Glomerular visceral epithelial cell (primary cell): ENCODE data around the gene SEMA4F.
A peak's percentile ranks its signal among the peaks of the same experiment; 100 is the strongest.
"Not testable (repeated sequence)": the region's sequence is repeated elsewhere in the genome, so short reads cannot be mapped to it uniquely, and the experiment has no call there.

Source experiments
- DNase-seq: peaks from one replicate; pipeline ENCODE4 v3.0.0-alpha.2; 2016; ENCODE audit errors: extremely low spot score

SEMA4F gene, protein sequence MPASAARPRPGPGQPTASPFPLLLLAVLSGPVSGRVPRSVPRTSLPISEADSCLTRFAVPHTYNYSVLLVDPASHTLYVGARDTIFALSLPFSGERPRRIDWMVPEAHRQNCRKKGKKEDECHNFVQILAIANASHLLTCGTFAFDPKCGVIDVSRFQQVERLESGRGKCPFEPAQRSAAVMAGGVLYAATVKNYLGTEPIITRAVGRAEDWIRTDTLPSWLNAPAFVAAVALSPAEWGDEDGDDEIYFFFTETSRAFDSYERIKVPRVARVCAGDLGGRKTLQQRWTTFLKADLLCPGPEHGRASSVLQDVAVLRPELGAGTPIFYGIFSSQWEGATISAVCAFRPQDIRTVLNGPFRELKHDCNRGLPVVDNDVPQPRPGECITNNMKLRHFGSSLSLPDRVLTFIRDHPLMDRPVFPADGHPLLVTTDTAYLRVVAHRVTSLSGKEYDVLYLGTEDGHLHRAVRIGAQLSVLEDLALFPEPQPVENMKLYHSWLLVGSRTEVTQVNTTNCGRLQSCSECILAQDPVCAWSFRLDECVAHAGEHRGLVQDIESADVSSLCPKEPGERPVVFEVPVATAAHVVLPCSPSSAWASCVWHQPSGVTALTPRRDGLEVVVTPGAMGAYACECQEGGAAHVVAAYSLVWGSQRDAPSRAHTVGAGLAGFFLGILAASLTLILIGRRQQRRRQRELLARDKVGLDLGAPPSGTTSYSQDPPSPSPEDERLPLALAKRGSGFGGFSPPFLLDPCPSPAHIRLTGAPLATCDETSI

DNA sequence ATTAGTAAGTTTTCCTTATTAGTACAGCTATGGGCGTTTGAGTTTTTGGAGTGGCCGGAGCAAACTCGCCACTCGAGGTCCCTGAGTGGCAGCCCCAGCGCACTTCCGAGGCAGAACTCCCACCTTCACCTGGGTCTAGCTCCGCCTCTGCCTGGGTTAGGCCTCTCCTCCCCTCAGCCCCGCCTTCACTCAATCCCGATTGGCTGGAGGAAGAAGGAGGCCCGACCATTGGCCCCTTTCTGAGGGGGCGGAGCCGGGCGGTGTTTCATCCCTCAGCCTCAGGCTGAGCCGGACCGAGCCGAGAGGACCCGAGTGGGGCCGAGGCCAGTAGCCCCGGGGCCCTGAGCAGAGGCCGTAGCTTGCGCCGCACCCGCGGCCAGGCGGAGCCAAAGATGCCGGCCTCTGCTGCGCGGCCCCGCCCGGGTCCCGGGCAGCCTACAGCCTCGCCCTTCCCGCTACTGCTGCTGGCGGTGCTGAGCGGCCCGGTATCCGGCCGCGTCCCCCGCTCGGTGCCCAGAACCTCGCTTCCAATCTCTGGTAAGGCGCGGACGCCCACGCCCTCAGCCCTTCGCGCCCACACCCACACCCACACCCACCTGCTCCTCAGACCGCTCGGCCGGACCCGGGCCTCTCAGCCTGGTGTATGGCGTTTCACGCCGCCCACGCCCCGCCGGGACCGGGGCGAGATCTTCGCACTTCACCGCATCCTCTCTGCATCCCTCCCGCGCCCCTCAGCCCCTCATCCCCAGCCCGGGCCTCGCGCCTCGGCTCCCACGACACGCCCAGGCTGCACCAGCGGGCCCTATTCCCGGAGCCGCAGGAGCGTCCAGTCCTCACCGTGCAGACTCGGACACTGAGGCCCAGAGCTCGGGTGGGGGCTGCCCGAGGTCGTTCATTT lies at the start of gene SEMA4F:
TSS of gene SEMA4F (plus strand) at position 263 of the 898 bp plus-strand sequence. CDS start at position 393, 130 bp downstream.
- peak; percentile 97 for DNase-seq

DNA sequence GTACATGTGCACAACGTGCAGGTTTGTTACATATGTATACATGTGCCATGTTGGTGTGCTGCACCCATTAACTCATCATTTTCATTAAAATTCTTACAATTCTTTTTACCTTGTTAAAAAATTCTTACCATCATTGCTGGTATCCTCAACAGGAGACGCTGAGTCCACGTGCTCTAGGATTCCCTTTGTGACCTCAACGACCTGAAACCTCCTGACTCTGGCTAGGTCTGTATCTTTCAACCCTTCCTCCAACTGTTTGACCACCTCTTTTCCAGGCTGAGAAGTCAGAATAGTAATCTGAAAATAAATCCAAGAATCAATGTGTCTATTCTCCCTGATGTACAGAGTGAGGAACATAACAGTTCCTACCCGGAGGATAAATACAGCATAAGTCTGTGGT lies 47.1 kb upstream of the SEMA4F start:
- no peak for DNase-seq

DNA sequence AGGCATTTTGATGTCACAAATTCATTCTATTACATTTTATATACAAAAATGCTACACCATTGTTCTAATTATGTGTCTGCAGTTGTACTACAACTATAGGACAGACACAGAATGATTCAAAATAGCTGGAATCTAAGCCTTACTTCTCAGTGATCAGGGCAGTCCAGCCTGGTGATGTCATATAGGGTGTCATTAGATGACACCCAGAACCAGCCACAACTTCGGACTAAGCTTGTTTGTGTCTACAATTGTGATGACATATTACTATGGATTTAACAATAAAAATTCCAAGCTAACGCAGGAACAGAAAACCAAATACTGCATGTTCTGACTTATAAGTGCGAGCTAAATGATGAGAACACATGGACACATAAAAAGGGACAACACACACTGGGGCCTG lies 36.9 kb upstream of the SEMA4F start:
- DNase-seq: no peak

DNA sequence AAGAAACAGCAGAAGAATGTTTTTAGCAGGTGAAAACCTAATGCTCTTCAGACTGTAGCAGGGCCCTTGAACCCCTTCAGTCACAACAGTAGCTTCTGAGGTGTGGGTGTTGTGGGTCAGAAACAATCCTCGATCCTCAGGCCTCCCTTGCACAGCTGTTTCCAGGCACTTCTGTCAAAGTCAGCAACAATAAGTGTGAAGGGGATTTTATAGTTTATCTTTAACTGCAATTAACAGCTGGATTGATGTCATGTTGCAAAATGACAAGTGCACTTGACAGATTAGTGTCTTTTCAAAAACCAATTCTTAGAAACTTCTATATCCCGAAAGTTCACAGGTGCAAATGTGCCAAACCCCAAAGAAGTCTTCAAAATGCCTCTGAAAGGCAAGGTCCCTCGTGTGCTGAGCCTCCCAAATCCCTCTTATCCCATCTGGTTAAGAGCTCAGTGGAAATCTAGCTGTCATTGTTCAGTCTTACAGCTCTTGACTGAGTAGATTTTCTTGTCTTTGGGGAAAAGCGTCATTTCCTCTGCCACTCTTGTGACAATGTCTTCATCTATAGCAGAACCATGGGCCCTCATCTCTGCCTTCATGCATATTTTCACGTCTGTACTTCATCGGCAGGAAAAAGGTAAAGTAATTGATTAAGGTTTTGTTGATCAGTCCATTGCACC lies 35.5 kb upstream of the SEMA4F start:
- no peak for DNase-seq

DNA sequence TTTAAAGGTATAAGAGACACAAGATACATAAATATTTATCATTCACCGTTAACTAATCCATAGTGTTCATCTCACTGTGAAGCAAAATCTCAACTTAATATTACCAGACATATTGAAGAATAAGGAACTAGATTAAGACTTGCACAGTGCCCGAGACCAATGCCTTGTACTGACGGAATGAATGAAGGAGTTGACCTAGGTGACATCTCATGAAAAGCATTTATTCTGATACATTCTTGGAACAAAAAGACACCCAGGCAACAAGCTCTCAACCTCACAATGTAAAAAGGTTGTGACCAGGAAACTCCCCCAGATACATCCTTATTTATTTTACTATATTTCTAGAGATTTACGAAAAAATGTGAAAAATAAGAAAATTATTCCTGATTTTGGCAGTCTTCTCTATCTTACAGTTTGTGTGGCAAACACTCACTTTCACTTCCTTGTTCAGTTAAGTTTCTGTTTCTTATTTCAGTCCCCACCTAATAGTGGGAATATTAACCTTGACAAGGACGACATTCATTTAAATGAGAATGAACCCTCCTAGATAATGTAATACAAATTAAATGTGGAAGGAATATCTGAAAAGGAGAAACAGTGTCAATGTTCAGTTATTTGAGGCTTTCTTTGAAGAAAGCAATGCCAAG lies 34.3 kb upstream of the SEMA4F start:
- DNase-seq: no peak

DNA sequence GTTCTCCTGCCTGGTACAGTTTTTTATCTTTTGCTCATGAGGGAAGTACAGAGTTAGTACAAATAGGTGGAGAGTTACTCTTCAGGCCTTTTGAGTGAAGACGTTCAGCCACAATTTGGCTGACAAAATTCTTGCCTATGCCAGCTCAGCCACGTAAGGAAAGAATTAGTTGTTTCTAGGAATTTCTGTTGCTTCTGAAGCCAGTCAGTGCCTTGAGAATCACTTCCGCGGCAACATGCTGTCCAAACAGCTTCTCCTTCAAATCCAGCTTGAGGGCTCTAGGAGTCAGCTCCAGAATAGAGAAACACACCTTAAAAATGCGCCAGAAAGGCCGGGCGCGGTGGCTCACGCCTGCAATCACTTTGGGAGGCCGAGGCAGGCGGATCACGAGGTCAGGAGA lies 33.4 kb upstream of the SEMA4F start:
- DNase-seq: no peak

DNA sequence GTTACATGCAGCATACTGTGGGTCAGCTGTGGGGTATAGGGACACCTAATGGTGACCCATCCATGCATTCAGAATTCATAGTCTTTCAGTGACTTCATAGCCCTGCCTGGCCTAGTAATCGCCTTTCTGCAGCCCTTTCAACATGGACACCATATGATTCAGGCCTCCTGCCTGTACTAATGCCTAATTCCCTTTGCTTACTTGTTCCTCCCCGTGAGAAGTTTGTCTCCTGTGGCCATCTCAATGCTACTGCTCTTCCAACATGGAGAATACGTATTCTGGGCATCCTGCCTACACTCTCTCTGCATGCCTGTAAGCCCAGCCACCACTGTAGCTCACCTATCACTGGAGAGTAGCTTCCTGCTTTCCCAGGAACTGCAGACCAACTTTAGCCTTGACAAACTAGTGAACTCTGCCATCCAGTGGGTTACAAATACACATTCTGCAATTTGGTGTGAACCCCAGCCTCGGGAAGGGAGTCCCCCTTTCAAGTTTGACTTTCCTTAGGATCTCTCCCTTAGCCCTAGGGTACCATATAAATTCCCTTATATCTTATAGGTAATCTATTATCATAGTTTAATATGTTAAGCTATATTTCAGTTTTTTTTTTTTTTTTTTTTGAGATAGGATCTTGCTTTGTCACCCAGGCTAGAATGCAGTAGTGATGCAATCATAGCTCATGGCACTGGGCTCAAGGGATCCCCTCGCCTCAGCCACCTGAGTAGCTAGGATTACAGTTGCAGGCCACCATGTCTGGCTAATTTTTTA lies 28.2 kb upstream of the SEMA4F start:
- DNase-seq: no peak

DNA sequence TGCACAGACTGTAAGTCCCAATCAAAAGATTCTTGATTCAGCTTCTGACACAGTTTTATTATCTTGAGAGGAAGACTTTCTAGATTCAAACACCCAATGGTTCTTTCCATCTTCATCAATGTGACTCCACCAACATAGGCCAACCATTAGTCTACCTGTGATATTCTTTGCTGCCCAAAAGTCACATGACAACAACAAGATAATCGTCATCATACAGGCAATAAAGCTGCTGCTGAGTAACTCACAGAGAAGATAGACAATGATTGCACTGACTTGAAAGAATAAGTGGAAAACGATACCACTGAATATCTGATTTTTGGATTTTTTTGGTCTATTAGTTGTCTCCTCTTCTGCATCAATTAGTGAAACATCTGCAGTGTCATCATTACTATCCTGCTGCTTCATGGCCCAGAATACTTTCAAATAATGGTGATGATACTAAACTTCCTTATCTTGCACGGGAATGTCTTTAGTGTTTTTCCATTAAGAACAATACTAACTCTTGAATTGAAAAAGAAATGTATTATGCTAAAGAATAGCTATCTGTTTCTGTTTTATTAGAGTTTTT lies 25.4 kb upstream of the SEMA4F start:
- no peak for DNase-seq

DNA sequence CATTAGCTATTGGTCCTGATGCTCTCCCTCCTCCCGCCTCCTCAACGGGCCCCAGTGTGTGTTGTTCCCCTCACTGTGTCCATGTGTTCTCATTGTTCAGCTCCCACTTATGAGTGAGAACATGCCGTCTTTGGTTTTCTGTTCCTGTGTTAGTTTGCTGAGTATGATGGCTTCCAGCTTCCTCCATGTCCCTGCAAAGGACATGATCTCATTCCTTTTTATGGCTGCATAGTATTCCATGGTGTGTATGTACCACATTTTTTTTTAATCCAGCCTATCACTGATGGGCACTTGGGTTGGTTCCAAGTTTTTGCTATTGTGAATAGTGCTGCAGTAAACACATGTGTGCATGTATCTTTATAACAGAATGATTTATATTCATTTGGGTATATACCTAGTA lies 23.6 kb upstream of the SEMA4F start:
- not testable (repeated sequence) for DNase-seq

DNA sequence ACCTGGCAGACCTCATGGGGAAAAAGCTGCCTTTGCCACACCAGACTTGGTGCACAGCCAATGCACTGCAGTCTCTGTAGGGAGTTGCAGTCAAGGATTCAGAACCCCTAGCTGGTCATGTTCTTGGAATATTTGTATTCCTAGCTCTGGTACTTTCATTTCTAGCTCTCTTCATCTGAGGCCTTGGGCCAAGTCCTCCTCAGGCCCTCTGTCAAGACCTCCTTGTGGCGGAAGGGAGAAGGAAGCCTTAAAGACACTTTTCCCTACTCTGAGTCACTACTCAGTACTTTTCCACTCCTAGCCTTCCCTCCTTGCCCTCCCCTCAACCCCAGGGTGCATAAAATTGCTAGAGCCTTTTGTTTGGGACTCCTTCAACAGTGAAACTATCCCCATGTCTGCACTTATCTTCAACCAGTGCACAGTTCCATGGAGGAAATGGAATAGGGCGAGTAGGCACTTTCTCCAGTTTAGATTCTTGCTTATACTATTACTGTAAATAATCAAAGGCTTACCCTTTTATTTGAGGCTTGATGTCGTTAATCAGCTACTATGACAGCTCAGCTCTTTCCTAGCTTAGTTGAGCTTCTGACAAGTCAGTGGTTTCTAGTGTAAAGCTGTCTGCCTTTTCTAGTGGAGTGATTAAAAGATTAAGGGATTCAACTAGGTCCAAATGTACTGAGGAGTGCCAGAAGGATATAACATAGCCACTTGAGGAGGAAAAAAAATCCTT lies 21.7 kb upstream of the SEMA4F start:
- peak; percentile 8 for DNase-seq

DNA sequence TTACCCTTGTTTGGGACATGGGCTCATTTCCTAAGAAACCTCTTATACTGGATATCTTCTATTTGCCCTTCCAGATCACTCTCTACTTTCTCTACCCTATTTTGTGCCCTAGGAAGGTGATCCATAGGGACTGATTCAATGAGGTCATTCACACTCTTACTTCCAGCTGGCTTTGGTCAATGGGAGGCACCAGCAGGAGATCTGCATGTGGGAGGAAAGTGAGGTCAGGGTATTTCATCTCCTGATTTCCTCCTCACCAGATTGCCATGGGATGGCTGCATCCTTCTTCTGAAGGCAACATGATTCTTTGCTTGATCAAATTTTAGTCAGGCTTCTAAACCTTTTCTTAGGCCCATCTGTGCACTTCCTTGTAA lies 21.1 kb upstream of the SEMA4F start:
- no peak for DNase-seq

DNA sequence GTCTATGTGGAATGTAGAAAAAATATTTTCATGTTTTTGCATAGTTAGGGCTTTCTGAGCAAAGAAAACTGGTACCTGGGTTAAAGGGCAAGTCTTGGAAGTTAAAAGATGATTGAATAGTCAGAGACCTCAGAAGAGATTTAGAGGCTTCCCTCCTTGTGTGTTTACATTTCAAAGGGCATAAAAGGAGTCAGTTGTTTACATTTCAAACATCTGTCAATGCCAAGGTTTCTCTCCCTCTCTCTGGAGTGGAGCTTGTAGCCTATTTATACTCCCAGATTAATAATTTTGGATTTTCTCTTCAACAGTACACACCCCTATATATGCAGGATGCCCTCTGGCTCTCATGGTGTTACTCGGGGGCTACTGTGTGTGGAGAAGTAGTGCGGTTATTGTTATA lies 14.5 kb upstream of the SEMA4F start:
- no peak for DNase-seq

DNA sequence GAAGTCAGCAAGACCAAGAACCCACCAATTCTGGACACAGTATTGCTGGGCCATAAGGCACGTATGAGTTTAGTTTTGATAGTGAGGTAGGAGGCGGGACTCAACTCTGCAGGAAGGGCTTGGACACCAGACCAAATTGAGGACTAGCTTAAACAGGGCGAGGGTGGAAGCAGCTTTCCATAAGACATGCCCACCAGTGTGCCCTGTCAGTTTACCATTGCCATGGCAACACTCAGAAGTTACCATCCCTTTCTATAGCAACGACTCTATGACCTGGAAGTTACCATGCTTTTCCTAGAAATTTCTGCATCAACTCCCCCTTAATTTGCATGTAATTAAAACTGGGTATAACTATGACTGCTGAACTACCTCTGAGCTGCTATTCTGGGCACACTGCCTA lies 8.7 kb upstream of the SEMA4F start:
- DNase-seq: no peak

DNA sequence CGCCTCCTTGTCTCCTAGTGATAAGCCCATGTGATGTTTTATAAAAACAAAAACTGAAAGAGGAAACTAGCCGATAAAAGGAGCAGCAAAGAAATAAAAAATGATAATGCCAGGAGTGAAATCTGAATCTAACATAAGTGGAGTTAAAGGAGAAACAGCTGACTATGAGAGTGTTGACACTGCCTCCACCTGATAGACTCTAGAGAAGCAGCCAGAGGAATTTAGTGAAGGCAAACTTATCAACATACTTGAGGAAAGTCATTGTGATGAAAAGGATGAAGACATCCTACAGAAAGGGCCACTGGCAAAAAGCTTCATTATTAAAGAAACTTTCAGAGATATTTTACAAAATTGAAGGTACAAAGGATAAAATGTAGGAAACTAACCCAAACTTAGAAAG lies 7.8 kb upstream of the SEMA4F start:
- DNase-seq: no peak

DNA sequence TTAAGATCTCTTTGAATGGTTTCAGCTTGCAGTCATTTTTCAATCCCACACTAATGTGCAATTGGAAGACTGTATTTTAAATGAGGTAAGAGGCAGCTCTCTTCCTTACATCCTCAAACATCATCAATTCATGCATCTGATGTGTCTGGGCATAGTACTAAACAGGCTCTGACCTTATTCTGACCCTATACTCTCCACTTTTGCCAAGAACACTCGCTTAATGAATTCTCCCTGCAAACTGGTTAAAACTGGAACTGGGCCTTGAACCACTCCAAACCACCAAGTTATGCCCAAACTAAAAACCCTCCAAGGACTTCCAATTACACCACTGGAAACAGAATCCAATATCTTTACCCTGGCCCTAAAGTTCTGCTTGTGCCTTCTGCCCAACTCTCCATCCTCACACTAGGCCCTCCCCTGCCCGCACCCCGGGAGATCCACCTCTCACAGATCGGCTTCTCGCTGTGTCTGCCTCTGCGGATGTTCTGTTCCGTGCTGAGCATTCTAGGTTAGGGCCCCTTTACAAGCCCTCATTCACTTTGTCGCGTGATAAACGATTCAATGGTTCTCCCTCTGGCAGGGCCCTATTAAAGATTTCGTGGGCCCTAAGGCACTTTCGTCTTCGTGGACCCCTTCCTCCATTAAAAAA lies 7.1 kb upstream of the SEMA4F start:
- no peak for DNase-seq

DNA sequence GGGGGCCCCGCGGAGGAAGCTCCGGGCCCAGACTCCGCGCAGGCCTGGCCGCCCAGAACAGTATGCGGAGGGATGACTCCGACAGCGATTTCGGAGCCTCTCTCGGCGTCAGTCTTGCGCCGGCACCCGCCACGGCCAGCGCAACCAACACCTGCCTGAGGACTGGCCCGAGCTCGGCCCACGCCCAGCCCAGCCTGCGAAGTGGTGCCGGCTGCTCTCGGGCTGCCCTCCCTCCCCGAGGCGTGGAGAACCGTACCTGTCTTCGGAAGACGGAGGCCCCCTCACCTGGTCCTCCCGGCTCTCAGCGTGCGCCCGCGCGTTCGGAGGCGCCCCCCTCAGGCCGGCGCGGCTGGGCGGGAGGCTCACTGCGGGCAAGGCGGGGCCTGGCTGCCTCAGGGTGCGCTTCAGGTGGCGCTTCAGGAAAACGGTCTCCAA lies 6.0 kb upstream of the SEMA4F start, which contains the start of gene M1AP:
TSS of gene M1AP (minus strand) at position 322 of the 435 bp plus-strand sequence. CDS start 8,055 bp downstream, outside the sequence.
- DNase-seq: no peak

DNA sequence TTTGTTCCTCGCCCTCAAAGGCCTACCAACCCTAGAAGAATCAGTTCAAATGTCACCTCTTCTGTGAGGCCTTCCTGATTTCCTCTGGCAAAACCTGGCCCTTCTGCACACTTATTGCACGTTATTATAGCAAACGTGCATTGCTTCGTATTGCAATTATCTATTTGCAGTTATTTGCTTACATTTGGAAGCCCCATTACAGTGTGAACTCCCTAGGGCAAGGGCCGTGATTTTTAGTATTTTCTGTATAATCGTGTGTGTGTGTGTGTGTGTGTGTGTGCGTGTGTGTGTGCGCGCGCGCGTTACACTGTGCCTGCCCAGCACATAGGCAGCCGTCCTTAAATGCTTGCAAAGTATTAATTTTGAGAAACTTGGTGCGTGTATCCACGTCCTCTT lies 460 bp upstream of the SEMA4F start:
- no peak for DNase-seq

DNA sequence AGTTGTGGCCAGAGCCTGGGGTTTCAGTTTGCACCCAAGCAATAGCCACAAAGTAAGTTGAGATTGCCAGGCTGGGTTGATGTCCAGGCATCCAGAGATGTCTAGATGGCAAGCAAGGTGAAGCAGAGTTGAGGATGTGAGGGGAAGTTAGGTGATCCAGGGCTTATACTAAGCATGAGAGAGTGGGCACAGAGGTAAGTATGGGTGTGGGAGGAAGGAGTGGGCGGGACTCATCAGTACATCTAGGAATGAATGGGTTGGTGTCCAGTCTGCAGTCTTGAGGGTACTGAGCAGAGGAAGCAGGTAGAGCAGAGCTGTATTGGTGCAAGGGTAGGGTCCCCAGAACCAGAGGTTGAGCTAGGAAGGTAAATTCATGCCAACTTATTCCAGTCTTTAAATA lies 1.5 kb downstream of the SEMA4F start:
- DNase-seq: no peak

DNA sequence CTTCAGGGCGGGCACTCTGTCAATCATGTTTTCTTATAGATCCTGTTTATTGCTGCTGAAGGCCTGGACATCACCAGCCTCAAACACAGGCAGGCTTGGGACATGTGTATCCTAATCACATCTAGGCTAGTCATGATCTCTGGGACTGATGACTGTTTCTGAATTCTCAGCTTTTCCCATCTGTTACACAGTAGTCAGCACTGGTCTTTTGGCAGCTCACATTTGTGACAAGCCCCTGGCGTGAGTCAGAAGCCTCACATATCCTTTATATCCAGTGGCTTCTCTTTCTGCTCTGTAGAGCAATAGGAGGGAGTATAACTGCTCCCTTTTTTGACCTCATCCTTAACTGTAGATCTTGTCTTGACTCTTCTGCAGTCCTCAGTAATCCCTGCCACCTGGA lies 4.5 kb downstream of the SEMA4F start:
- DNase-seq: peak; percentile 24
